Activated CD4-positive, alpha-beta T cell treated with anti-CD3 and anti-CD28 coated beads for 36 hours (primary cell): ENCODE measurements around the gene RIN3. TPM values are rescaled to one million over a fixed set of nuclear protein-coding genes. Genes with fewer than 3 reads are reported as not detected.

Experiments used
- ATAC-seq: fragments of 200-7000 bp; cut with Tn5 transposase; one replicate; pipeline ENCODE4 v1.10.0; 2021; ENCODE audit warnings: mild to moderate bottlenecking, moderate library complexity
- CTCF ChIA-PET: fragments of 350-600 bp; sonication (Branson Sonifier 250); formaldehyde crosslinking; loops from one replicate; lab custom pipeline; 2021; ENCODE audit warnings: antibody characterized with exemption; lab: Charles Lee
- POLR2A ChIA-PET: fragments of 350-600 bp; sonication (Branson Sonifier 250); formaldehyde crosslinking; loops from one replicate; lab custom pipeline; 2021; ENCODE audit warnings: antibody characterized with exemption, inconsistent platforms; lab: Charles Lee
- DNase-seq: peaks from one replicate; pipeline ENCODE4 v3.0.0-alpha.2; 2020
- H3K27ac Mint-ChIP-seq: one replicate; pipeline ENCODE4 v1.8.0; 2021; ENCODE audit warnings: mixed read lengths
- H3K27me3 Mint-ChIP-seq: one replicate; pipeline ENCODE4 v1.8.0; 2021; ENCODE audit warnings: mixed read lengths
- H3K36me3 Mint-ChIP-seq: one replicate; pipeline ENCODE4 v1.8.0; 2021; ENCODE audit warnings: low read depth, mixed read lengths
- H3K4me1 Mint-ChIP-seq: one replicate; pipeline ENCODE4 v1.8.0; 2021; ENCODE audit warnings: mixed read lengths
- H3K4me3 Mint-ChIP-seq: one replicate; pipeline ENCODE4 v1.8.0; 2021; ENCODE audit warnings: mild to moderate bottlenecking, moderate library complexity, mixed read lengths
- H3K9me3 Mint-ChIP-seq: one replicate; pipeline ENCODE4 v1.8.0; 2021; ENCODE audit warnings: low read depth, mixed read lengths
- intact Hi-C, 2 experiments: fragments of 100-400 bp; cut with DNase I in 1 of 2; cut with micrococcal nuclease in 1 of 2; formaldehyde crosslinking; loops; one replicate each; pipeline versions ENCODE4 v1.14.2 to v1.15.1; 2022 to 2024; cut with DNase I, micrococcal nuclease
- total RNA-seq, 2 experiments: library from RNA; stranded (reverse); gene quantifications; one replicate each; pipeline ENCODE4 v1.2.3, GENCODE V29; 2021

The RIN3 gene
- total RNA-seq, 2 experiments from 2014 or later, result 23.1 to 26.4 TPM

- peaks cover 61% of the 10 kb centered on the region for H3K4me1 Mint-ChIP-seq
These were observed 134.3 kb downstream of the RIN3 start for GRCh38 chr14:92647797-92648279.

DNA sequence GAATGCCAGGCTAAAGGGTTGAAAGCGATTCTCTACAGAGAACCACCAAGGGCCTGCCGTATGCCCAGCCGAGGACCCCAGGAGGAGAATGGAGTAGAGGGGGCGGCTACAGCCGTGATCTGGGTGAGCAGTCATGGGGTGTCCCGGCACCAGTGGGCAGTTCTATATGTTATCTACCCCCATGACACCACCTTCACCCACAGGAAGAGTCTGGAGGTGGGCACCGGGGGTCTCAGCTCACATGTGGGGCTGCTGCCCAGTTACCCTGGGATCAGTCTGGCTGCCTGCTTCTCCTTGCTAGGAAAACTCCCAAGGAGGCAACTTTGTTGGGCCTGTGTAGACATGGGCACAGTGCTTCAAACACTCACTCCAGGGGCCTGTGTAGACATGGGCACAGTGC lies 135.5 kb downstream of the RIN3 start:
- peaks cover 68% of the 10 kb centered on the region for H3K4me1 Mint-ChIP-seq
- ChIA-PET CTCF (interaction anchor here (1.2 kb wide), 1 partner anchor 26 kb away, joined by 3 read pairs; no protein-coding TSS in a partner anchor), POLR2A (no interaction called here)
- no peaks in the 10 kb centered on the region for H3K27me3 Mint-ChIP-seq
- no peak overlapping the region for H3K4me3 Mint-ChIP-seq
- DNase-seq (no peak), ATAC-seq (no peak)
- H3K36me3 Mint-ChIP-seq, result peaks cover 32% of the 10 kb centered on the region
- peak overlapping the region; percentile 73 for H3K27ac Mint-ChIP-seq
- intact Hi-C loops, result no loop called here
- H3K9me3 Mint-ChIP-seq, result peaks cover 4% of the 10 kb centered on the region

More at GRCh38 chr14:92647797-92648279, 134.3 kb downstream of the RIN3 start:
- intact Hi-C loops, result no loop called here
- Mint-ChIP-seq H3K27me3 (no peaks in the 10 kb centered on the region), H3K4me3 (no peak overlapping the region), H3K9me3 (peaks cover 4% of the 10 kb centered on the region), H3K27ac (peak overlapping the region; percentile 42), H3K36me3 (peaks cover 23% of the 10 kb centered on the region)
- ChIA-PET POLR2A (no interaction called here), CTCF (interaction anchor here (0.7 to 1.2 kb wide), 4 partner anchors 9 to 33 kb away, joined by 3 read pairs; no protein-coding TSS in a partner anchor)
- ATAC-seq (no peak), DNase-seq (no peak)

- Mint-ChIP-seq H3K4me1 (peaks cover 74% of the 10 kb centered on the region), H3K36me3 (peaks cover 29% of the 10 kb centered on the region), H3K9me3 (peaks cover 4% of the 10 kb centered on the region), H3K27me3 (no peaks in the 10 kb centered on the region), H3K27ac (peak overlapping the region; percentile 96), H3K4me3 (no peak overlapping the region)
- intact Hi-C loops, result loop anchor here (2.0 to 10.0 kb wide), 8 partner anchors 19 to 785 kb away; partner anchors contain the start of genes CPSF2 (in 1 of the 2), NDUFB1 (in 1 of the 2) and TC2N (in 1 of the 2)
- DNase-seq, result no peak
- no peak for ATAC-seq
- ChIA-PET POLR2A (interaction anchor here (0.5 to 1.4 kb wide), 2 partner anchors 27 to 1313 kb away, joined by 3 to 5 read pairs; no protein-coding TSS in a partner anchor), CTCF (interaction anchor here (1.0 kb wide), 1 partner anchor 14 kb away, joined by 3 read pairs; no protein-coding TSS in a partner anchor)
These were observed 136.5 kb downstream of the RIN3 start for GRCh38 chr14:92649934-92650545.

- no peak for ATAC-seq
- CTCF ChIA-PET, result interaction anchor here (0.6 to 3.2 kb wide), 5 partner anchors 13 to 74 kb away, joined by 3 to 12 read pairs (median 3); no protein-coding TSS in a partner anchor
These were observed 137.1 kb downstream of the RIN3 start for GRCh38 chr14:92650581-92651105.

GRCh38 chr14:92651106-92651757 lies 137.7 kb downstream of the RIN3 start:
- no peaks in the 10 kb centered on the region for H3K27me3 Mint-ChIP-seq
- CTCF ChIA-PET, result interaction anchor here (0.6 to 3.2 kb wide), 6 partner anchors 12 to 74 kb away, joined by 3 to 12 read pairs (median 4); no protein-coding TSS in a partner anchor
- DNase-seq, result peak; percentile 90
- peaks cover 75% of the 10 kb centered on the region for H3K4me1 Mint-ChIP-seq
- no peaks in the 10 kb centered on the region for H3K9me3 Mint-ChIP-seq
- POLR2A ChIA-PET, result interaction anchor here (0.6 to 1.4 kb wide), 4 partner anchors 14 to 433 kb away, joined by 3 to 5 read pairs (median 3); no protein-coding TSS in a partner anchor
- peak; percentile 82 for ATAC-seq
- intact Hi-C loops, result loop anchor here (1.0 to 10.0 kb wide), 11 partner anchors 18 to 786 kb away; partner anchors contain the start of genes CPSF2 (in 1 of the 2), NDUFB1 (in 1 of the 2) and TC2N (in 1 of the 2)
- H3K4me3 Mint-ChIP-seq, result peak overlapping the region; percentile 90
- H3K36me3 Mint-ChIP-seq, result peaks cover 28% of the 10 kb centered on the region
- peak overlapping the region; percentile 96 for H3K27ac Mint-ChIP-seq

More at GRCh38 chr14:92650581-92651105, 137.1 kb downstream of the RIN3 start:
- POLR2A ChIA-PET, result interaction anchor here (0.5 to 1.4 kb wide), 4 partner anchors 26 to 1312 kb away, joined by 3 to 5 read pairs (median 4); no protein-coding TSS in a partner anchor
- Mint-ChIP-seq H3K27ac (peak overlapping the region; percentile 96), H3K4me1 (peaks cover 75% of the 10 kb centered on the region), H3K36me3 (peaks cover 28% of the 10 kb centered on the region), H3K27me3 (no peaks in the 10 kb centered on the region), H3K9me3 (no peaks in the 10 kb centered on the region), H3K4me3 (peak overlapping the region; percentile 90)
- intact Hi-C loops, result loop anchor here (1.0 to 10.0 kb wide), 11 partner anchors 18 to 786 kb away; partner anchors contain the start of genes CPSF2 (in 1 of the 2), NDUFB1 (in 1 of the 2) and TC2N (in 1 of the 2)
- DNase-seq, result no peak

GRCh38 chr14:92651758-92652406 lies 138.3 kb downstream of the RIN3 start:
- peaks cover 75% of the 10 kb centered on the region for H3K4me1 Mint-ChIP-seq
- H3K9me3 Mint-ChIP-seq, result no peaks in the 10 kb centered on the region
- DNase-seq, result peak; percentile 63
- peaks cover 31% of the 10 kb centered on the region for H3K36me3 Mint-ChIP-seq
- ChIA-PET CTCF (interaction anchor here (0.6 to 3.2 kb wide), 8 partner anchors 14 to 530 kb away, joined by 3 to 12 read pairs (median 4); no protein-coding TSS in a partner anchor), POLR2A (interaction anchor here (0.7 to 1.4 kb wide), 3 partner anchors 13 to 25 kb away, joined by 3 to 4 read pairs (median 3); no protein-coding TSS in a partner anchor)
- ATAC-seq, result peak; percentile 1
- peak overlapping the region; percentile 96 for H3K27ac Mint-ChIP-seq
- peak overlapping the region; percentile 90 for H3K4me3 Mint-ChIP-seq
- intact Hi-C loops, result loop anchor here (1.0 to 10.0 kb wide), 11 partner anchors 17 to 787 kb away; partner anchors contain the start of genes CPSF2 (in 1 of the 2), NDUFB1 (in 1 of the 2) and TC2N (in 1 of the 2)
- H3K27me3 Mint-ChIP-seq, result no peaks in the 10 kb centered on the region

- Mint-ChIP-seq H3K27me3 (no peaks in the 10 kb centered on the region), H3K36me3 (peaks cover 38% of the 10 kb centered on the region), H3K4me3 (peak overlapping the region; percentile 90), H3K4me1 (peaks cover 75% of the 10 kb centered on the region), H3K27ac (peak overlapping the region; percentile 96), H3K9me3 (no peaks in the 10 kb centered on the region)
- intact Hi-C loops, result loop anchor here (5.0 to 10.0 kb wide), 5 partner anchors 35 to 788 kb away; partner anchors contain the start of genes CPSF2 (in 1 of the 2), NDUFB1 (in 1 of the 2) and TC2N (in 1 of the 2)
- DNase-seq (peak; percentile 54), ATAC-seq (peak; percentile 5)
- POLR2A ChIA-PET, result interaction anchor here (0.5 to 1.1 kb wide), 4 partner anchors 14 to 387 kb away, joined by 3 to 4 read pairs (median 4); no protein-coding TSS in a partner anchor
- CTCF ChIA-PET, result interaction anchor here (0.8 to 3.2 kb wide), 7 partner anchors 14 to 530 kb away, joined by 3 to 12 read pairs (median 5); no protein-coding TSS in a partner anchor
These were observed 139.0 kb downstream of the RIN3 start for GRCh38 chr14:92652413-92653151.

DNA sequence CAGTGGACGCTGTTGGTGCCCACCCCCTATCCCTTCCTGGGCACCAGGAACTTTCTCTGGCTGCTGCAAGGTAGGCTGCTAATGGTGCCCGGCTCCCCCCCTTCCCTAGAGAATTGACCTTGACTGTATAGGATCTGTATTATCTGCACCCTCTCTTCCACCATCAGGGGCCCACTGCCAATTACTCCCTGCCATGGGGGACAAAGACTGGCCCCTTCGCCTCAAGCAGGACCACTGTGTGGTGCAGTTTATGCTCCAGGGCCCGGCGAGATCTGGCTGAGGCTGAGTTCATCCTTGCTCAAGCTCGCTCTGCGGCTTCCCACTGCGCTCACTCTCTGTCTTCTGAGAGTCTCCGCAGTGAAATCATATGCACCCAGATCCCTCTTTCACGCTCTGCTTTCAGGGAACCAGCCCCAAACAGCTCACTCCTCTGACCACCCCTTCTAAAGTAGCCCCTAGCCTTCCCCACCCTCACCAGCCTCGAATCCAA lies 139.6 kb downstream of the RIN3 start:
- ChIA-PET CTCF (interaction anchor here (1.2 to 3.2 kb wide), 4 partner anchors 15 to 40 kb away, joined by 4 to 12 read pairs (median 8); no protein-coding TSS in a partner anchor), POLR2A (interaction anchor here (0.5 to 1.1 kb wide), 3 partner anchors 13 to 388 kb away, joined by 3 to 4 read pairs (median 3); no protein-coding TSS in a partner anchor)
- DNase-seq, result peak; percentile 70
- Mint-ChIP-seq H3K4me1 (peaks cover 75% of the 10 kb centered on the region), H3K36me3 (peaks cover 43% of the 10 kb centered on the region), H3K27ac (peak overlapping the region; percentile 96), H3K4me3 (peak overlapping the region; percentile 90), H3K9me3 (no peaks in the 10 kb centered on the region), H3K27me3 (no peaks in the 10 kb centered on the region)
- peak; percentile 12 for ATAC-seq
- intact Hi-C loops, result loop anchor here (5.0 to 10.0 kb wide), 5 partner anchors 36 to 788 kb away; partner anchors contain the start of genes CPSF2 (in 1 of the 2), NDUFB1 (in 1 of the 2) and TC2N (in 1 of the 2)
